ENCODE measurements around the gene LCK. TPM values are rescaled to one million over a fixed set of nuclear protein-coding genes. Genes with fewer than 3 reads are reported as not detected.

LCK gene
- total RNA-seq, 1 experiment from 2014 or later = 12.0 TPM

DNA sequence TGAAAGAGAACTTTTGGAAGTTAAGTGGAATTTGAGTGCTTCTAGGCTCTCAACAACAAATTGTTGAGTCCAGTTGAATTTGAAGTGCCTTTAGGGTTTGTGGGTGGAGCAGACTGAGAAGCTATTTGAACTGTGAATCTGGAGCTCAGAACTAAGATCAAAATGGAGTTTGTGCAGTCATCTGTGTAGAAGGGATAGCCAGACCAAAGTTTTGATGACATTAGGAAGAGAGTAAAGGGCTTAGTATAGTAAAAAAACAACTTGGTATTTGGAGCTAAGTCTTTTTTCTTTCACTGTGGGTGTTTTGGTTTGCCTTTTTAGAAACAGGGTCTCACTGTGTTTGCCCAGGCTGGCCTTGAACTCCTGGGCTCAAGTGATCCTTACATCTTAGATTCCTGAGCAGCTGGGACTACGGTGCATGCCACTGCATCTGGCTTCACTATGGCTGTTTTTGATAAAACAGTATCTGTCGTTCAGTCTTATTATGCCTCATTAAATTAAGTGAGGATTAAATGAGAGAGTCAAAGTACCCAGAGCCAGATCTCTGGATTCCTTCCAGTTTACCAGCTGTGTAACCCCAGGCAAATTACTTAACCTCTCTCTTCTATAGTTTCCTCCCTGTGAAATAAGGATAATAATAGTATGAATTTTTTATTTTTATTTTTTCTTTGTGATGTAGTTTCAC, 60.8 kb downstream of the LCK start:
- H3K79me2 ChIP-seq (ENCODE audit: low read length) = peaks cover 77% of the 10 kb centered on the region
- H3K4me1 ChIP-seq (ENCODE audit: low read length) = peaks cover 56% of the 10 kb centered on the region
- H3K9ac ChIP-seq (ENCODE audit: low read length) = no peak overlapping the region
- no peaks in the 10 kb centered on the region for H4K20me1 ChIP-seq (ENCODE audit: insufficient read depth, low read depth, low read length)
- no peak overlapping the region for H2AFZ ChIP-seq (ENCODE audit: low read length)
- DNase-seq = no peak
- H3K36me3 ChIP-seq (ENCODE audit: insufficient read depth, low read length) = peaks cover 12% of the 10 kb centered on the region; the same call in 1 of the 2 replicates
- no peaks in the 10 kb centered on the region for H3K9me2 ChIP-seq (replicated peaks; ENCODE audit: insufficient read depth, low read length)
- H3K9me3 ChIP-seq (ENCODE audit: low read length) = no peaks in the 10 kb centered on the region
- no peak overlapping the region for H3K4me3 ChIP-seq (ENCODE audit: low read length)
- H3K27me3 ChIP-seq (ENCODE audit: low read length) = no peaks in the 10 kb centered on the region
- H3K27ac ChIP-seq (ENCODE audit: low read length) = peak overlapping the region; percentile 50
- H3K4me2 ChIP-seq (ENCODE audit: low read depth, low read length, poor library complexity, severe bottlenecking) = no peak overlapping the region

- peak; percentile 77 for DNase-seq
- H3K27me3 ChIP-seq (ENCODE audit: low read length) = no peaks in the 10 kb centered on the region
- no peaks in the 10 kb centered on the region for H3K9me2 ChIP-seq (replicated peaks; ENCODE audit: insufficient read depth, low read length)
- H3K4me2 ChIP-seq (ENCODE audit: low read depth, low read length, poor library complexity, severe bottlenecking) = peak overlapping the region; percentile 62
- peak overlapping the region; percentile 44 for H3K4me3 ChIP-seq (ENCODE audit: low read length)
- H2AFZ ChIP-seq (ENCODE audit: low read length) = no peak overlapping the region
- peaks cover 66% of the 10 kb centered on the region for H3K4me1 ChIP-seq (ENCODE audit: low read length)
- peaks cover 65% of the 10 kb centered on the region for H3K79me2 ChIP-seq (ENCODE audit: low read length)
- H3K9ac ChIP-seq (ENCODE audit: low read length) = peak overlapping the region; percentile 53
- H4K20me1 ChIP-seq (ENCODE audit: insufficient read depth, low read depth, low read length) = no peaks in the 10 kb centered on the region
- H3K36me3 ChIP-seq (ENCODE audit: insufficient read depth, low read length) = peaks cover 19% of the 10 kb centered on the region
- H3K27ac ChIP-seq (ENCODE audit: low read length) = peak overlapping the region; percentile 90
- no peaks in the 10 kb centered on the region for H3K9me3 ChIP-seq (ENCODE audit: low read length)
These were observed 65.8 kb downstream of the LCK start for GRCh38 chr1:32316903-32317277.

- H3K4me2 ChIP-seq (ENCODE audit: low read depth, low read length, poor library complexity, severe bottlenecking) = peak overlapping the region; percentile 62
- no peak overlapping the region for H2AFZ ChIP-seq (ENCODE audit: low read length)
- peaks cover 19% of the 10 kb centered on the region for H3K36me3 ChIP-seq (ENCODE audit: insufficient read depth, low read length)
- no peaks in the 10 kb centered on the region for H3K27me3 ChIP-seq (ENCODE audit: low read length)
- no peaks in the 10 kb centered on the region for H4K20me1 ChIP-seq (ENCODE audit: insufficient read depth, low read depth, low read length)
- peak overlapping the region; percentile 53 for H3K9ac ChIP-seq (ENCODE audit: low read length)
- H3K27ac ChIP-seq (ENCODE audit: low read length) = peak overlapping the region; percentile 90
- H3K4me3 ChIP-seq (ENCODE audit: low read length) = peak overlapping the region; percentile 44; the same call in 1 of the 2 replicates
- no peaks in the 10 kb centered on the region for H3K9me2 ChIP-seq (replicated peaks; ENCODE audit: insufficient read depth, low read length)
- peaks cover 60% of the 10 kb centered on the region for H3K79me2 ChIP-seq (ENCODE audit: low read length)
- peaks cover 77% of the 10 kb centered on the region for H3K4me1 ChIP-seq (ENCODE audit: low read length)
- DNase-seq = no peak
- H3K9me3 ChIP-seq (ENCODE audit: low read length) = no peaks in the 10 kb centered on the region
These were observed 67.2 kb downstream of the LCK start for GRCh38 chr1:32318127-32318869.

DNA sequence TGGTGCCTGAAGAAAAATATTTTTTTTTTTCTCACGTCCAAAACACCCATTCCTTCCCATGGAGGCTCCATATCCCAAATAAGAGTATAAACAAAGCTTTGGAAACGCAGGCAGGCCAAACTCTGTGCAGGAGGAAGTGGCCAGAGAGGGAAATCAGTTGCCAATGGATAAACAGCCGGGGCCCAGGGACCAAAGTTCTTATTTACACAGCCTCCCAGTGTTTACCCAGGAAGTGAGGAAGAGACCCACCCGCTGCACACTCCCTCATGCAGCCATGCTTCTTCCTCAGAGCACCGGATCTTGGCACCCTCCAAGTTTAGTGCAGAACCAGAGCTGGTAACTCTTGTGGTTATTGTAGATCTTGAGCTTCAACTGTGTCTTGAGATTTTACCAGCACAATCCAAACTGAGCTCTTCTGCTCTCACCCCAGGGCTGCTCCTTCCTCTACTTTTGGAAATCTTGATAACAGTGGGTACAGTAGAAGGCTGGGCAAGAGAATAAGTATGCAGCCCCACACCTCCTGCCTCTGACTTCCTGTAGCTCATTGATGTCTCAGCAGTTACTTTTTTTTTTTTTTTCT, 70.7 kb downstream of the LCK start:
- Histone ChIP-seq H3K9me2 (replicated peaks; ENCODE audit: insufficient read depth, low read length) (no peaks in the 10 kb centered on the region), H3K9me3 (ENCODE audit: low read length) (no peaks in the 10 kb centered on the region), H3K4me1 (ENCODE audit: low read length) (peaks cover 61% of the 10 kb centered on the region), H3K4me3 (ENCODE audit: low read length) (peak overlapping the region; percentile 22; the same call in 1 of the 2 replicates), H3K36me3 (ENCODE audit: insufficient read depth, low read length) (peaks cover 35% of the 10 kb centered on the region), H3K4me2 (ENCODE audit: low read depth, low read length, poor library complexity, severe bottlenecking) (peak overlapping the region; percentile 63), H2AFZ (ENCODE audit: low read length) (no peak overlapping the region), H3K27ac (ENCODE audit: low read length) (peak overlapping the region; percentile 88), H3K79me2 (ENCODE audit: low read length) (peaks cover 51% of the 10 kb centered on the region), H3K9ac (ENCODE audit: low read length) (peak overlapping the region; percentile 40), H3K27me3 (ENCODE audit: low read length) (no peaks in the 10 kb centered on the region), H4K20me1 (ENCODE audit: insufficient read depth, low read depth, low read length) (no peaks in the 10 kb centered on the region)
- DNase-seq = peak; percentile 52

GRCh38 chr1:32327204-32327603, 76.1 kb downstream of the LCK start:
- Histone ChIP-seq H3K4me3 (ENCODE audit: low read length) (no peak overlapping the region), H2AFZ (ENCODE audit: low read length) (no peak overlapping the region), H3K79me2 (ENCODE audit: low read length) (peaks cover 10% of the 10 kb centered on the region; the same call in 1 of the 2 replicates), H3K9me2 (replicated peaks; ENCODE audit: insufficient read depth, low read length) (no peaks in the 10 kb centered on the region), H3K4me2 (ENCODE audit: low read depth, low read length, poor library complexity, severe bottlenecking) (no peak overlapping the region), H3K36me3 (ENCODE audit: insufficient read depth, low read length) (peaks cover 49% of the 10 kb centered on the region), H3K27me3 (ENCODE audit: low read length) (no peaks in the 10 kb centered on the region), H3K9ac (ENCODE audit: low read length) (no peak overlapping the region), H3K27ac (ENCODE audit: low read length) (no peak overlapping the region), H3K9me3 (ENCODE audit: low read length) (no peaks in the 10 kb centered on the region), H3K4me1 (ENCODE audit: low read length) (peaks cover 12% of the 10 kb centered on the region), H4K20me1 (ENCODE audit: insufficient read depth, low read depth, low read length) (peaks cover 9% of the 10 kb centered on the region; the same call in 1 of the 2 replicates)
- no peak for DNase-seq

GRCh38 chr1:32329931-32330466, 78.9 kb downstream of the LCK start:
- H3K36me3 ChIP-seq (ENCODE audit: insufficient read depth, low read length) = peaks cover 51% of the 10 kb centered on the region
- H3K4me2 ChIP-seq (ENCODE audit: low read depth, low read length, poor library complexity, severe bottlenecking) = no peak overlapping the region
- no peaks in the 10 kb centered on the region for H3K27me3 ChIP-seq (ENCODE audit: low read length)
- no peaks in the 10 kb centered on the region for H3K9me2 ChIP-seq (replicated peaks; ENCODE audit: insufficient read depth, low read length)
- H3K27ac ChIP-seq (ENCODE audit: low read length) = no peak overlapping the region
- peaks cover 12% of the 10 kb centered on the region for H3K79me2 ChIP-seq (ENCODE audit: low read length)
- H4K20me1 ChIP-seq (ENCODE audit: insufficient read depth, low read depth, low read length) = peaks cover 22% of the 10 kb centered on the region
- peaks cover 23% of the 10 kb centered on the region for H3K4me1 ChIP-seq (ENCODE audit: low read length)
- no peak overlapping the region for H3K4me3 ChIP-seq (ENCODE audit: low read length)
- H3K9me3 ChIP-seq (ENCODE audit: low read length) = no peaks in the 10 kb centered on the region
- no peak overlapping the region for H3K9ac ChIP-seq (ENCODE audit: low read length)
- no peak for DNase-seq
- H2AFZ ChIP-seq (ENCODE audit: low read length) = no peak overlapping the region

- no peak for DNase-seq
- peaks cover 16% of the 10 kb centered on the region for H3K79me2 ChIP-seq (ENCODE audit: low read length)
- H3K4me1 ChIP-seq (ENCODE audit: low read length) = peaks cover 24% of the 10 kb centered on the region
- no peak overlapping the region for H3K27ac ChIP-seq (ENCODE audit: low read length)
- H2AFZ ChIP-seq (ENCODE audit: low read length) = no peak overlapping the region
- peaks cover 23% of the 10 kb centered on the region for H4K20me1 ChIP-seq (ENCODE audit: insufficient read depth, low read depth, low read length)
- H3K4me2 ChIP-seq (ENCODE audit: low read depth, low read length, poor library complexity, severe bottlenecking) = no peak overlapping the region
- peaks cover 48% of the 10 kb centered on the region for H3K36me3 ChIP-seq (ENCODE audit: insufficient read depth, low read length)
- no peaks in the 10 kb centered on the region for H3K9me2 ChIP-seq (replicated peaks; ENCODE audit: insufficient read depth, low read length)
- no peak overlapping the region for H3K9ac ChIP-seq (ENCODE audit: low read length)
- H3K4me3 ChIP-seq (ENCODE audit: low read length) = no peak overlapping the region
- H3K9me3 ChIP-seq (ENCODE audit: low read length) = no peaks in the 10 kb centered on the region
- H3K27me3 ChIP-seq (ENCODE audit: low read length) = no peaks in the 10 kb centered on the region
These were observed 79.6 kb downstream of the LCK start for GRCh38 chr1:32330558-32331151.
